ACC112 (cell line): ENCODE results near the gene HIC2.
"Not testable (repeated sequence)": the region's sequence is repeated elsewhere in the genome, so short reads cannot be mapped to it uniquely, and the experiment has no call there.

Experiments used
- H2AFZ ChIP-seq: fragments of 200-600 bp; sonication (generic); one replicate; pipeline ENCODE4 v1.6.0; 2017; ENCODE audit warnings: antibody characterized with exemption, low read length; ENCODE audit not compliant: unreplicated experiment
- H3K27ac ChIP-seq: fragments of 200-600 bp; sonication (generic); 2 replicates; pipeline ENCODE4 v1.5.1; 2014; ENCODE audit warnings: low read depth, mild to moderate bottlenecking, antibody characterized with exemption, low read length, moderate library complexity
- H3K27me3 ChIP-seq: fragments of 200-600 bp; sonication (generic); 2 replicates; pipeline ENCODE4 v1.6.1; 2014; ENCODE audit warnings: mild to moderate bottlenecking, antibody characterized with exemption, low read length, moderate library complexity, mixed read lengths; ENCODE audit not compliant: insufficient read depth
- H3K36me3 ChIP-seq: fragments of 200-600 bp; sonication (generic); 2 replicates; pipeline ENCODE4 v1.6.1; 2016; ENCODE audit warnings: mild to moderate bottlenecking, antibody characterized with exemption, low read length, moderate library complexity, mixed read lengths; ENCODE audit not compliant: insufficient read depth
- H3K4me1 ChIP-seq: fragments of 200-600 bp; sonication (generic); one replicate; pipeline ENCODE4 v1.6.1; 2016; ENCODE audit warnings: low read length, mixed read lengths; ENCODE audit not compliant: insufficient read depth, unreplicated experiment, control insufficient read depth
- H3K4me3 ChIP-seq: fragments of 200-600 bp; sonication (generic); 2 replicates; pipeline ENCODE4 v1.5.1; 2014; ENCODE audit warnings: mild to moderate bottlenecking, low read depth, low read length
- H3K79me2 ChIP-seq: fragments of 200-600 bp; sonication (generic); one replicate; pipeline ENCODE4 v1.6.0; 2016; ENCODE audit warnings: low read length; ENCODE audit not compliant: control insufficient read depth, unreplicated experiment, insufficient read depth

HIC2 gene

DNA sequence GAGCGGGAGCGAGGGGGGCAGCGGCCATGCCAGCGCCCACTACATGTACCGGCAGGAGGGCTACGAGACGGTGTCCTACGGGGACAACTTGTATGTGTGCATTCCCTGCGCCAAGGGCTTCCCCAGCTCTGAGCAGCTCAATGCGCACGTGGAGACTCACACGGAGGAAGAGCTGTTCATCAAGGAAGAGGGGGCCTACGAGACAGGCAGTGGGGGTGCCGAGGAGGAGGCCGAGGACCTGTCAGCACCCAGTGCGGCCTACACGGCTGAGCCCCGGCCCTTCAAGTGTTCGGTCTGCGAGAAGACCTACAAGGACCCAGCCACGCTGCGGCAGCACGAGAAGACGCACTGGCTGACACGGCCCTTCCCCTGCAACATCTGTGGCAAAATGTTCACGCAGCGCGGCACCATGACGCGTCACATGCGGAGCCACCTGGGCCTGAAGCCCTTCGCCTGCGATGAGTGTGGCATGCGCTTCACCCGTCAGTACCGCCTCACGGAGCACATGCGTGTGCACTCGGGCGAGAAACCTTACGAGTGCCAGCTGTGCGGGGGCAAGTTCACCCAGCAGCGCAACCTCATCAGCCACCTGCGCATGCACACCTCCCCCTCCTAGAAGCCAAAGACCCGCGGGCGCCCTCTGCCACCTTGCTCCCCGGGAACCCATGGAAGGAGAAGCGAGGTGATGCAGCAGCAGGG lies 29.1 kb downstream of the HIC2 start:
- no peak overlapping the region for H2AFZ ChIP-seq
- H3K27ac ChIP-seq: no peak overlapping the region
- no peak overlapping the region for H3K4me3 ChIP-seq
- H3K79me2 ChIP-seq: no peaks in the 10 kb centered on the region
- no peaks in the 10 kb centered on the region for H3K4me1 ChIP-seq
- H3K36me3 ChIP-seq: no peaks in the 10 kb centered on the region
- no peaks in the 10 kb centered on the region for H3K27me3 ChIP-seq

DNA sequence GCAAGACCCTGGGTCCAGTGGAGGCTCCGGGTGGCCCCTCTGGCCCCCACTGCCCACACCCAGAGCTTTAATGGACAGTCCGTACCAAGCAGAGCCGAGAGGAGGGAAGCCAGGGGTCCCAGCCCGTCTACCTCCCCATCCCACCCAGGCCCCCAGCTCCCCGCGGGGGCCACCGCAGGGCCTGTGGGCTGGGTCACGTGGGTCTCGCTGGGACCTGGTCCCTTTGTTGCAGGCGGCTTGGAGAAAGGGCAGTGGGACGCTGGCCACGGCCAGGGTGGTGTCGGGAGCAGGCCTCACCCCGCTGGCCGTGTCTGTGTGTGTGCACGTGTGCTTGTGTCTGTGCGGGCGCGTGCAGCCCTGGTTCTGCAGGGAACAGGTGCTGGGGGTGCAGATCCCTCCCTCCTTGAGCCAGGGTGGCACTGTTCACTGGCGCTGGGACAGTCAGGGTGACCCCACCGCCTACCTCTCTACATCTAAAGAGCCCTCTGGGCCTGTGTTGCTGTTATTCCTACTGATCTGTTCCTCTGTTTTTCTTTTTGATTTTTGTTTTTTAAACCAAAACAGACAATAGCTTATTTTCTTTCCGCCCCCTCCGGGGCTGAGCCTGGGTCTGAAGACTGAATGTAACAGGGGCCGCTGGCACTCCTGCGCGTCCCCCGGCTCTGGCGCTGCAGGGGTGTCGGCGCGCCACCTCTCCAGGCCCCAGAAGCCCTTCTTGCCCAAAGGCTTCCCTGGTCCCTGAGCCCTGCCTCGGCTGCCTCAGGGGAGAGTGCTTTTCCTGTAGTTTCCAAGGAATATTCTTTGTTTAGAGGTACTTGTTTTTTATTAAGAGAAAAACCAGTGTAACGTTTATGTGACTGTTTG lies 29.9 kb downstream of the HIC2 start:
- Histone ChIP-seq H3K27ac (no peak overlapping the region), H3K4me1 (no peaks in the 10 kb centered on the region)

DNA sequence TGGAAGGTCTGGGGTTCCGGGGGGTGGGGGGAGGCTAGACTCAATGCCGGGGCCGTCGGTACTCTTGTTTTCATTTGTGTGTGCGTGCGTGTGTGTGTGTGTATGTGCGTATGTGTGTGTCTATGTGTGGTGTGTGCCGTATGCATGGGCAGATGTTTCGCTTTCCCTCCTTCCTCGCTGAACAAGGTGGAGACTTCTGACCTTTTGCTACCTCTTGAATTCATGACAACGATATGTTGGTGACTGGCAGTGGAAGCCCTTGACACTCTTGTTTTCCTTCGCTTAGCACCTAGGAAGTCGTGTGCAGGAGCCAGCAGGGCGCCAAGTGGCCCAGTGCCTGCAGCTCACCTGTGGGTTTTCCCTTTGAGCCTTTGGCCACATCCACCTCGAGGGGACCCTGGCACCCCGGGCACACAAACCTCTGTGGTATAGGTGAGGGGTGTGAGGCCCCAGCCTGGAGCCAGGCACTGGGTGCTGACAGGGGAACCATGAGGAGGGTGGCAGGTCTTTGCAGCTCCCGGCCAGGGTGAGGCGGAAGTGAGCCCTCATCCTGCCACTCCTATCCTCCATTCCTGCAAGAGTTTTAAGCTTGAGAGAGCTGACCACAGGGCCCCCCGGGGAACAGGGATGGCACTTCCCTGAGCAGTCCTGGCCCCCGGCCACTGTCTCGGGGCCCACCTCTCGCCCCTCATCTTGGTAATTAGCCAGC lies 30.7 kb downstream of the HIC2 start:
- H3K27me3 ChIP-seq: no peaks in the 10 kb centered on the region
- H3K79me2 ChIP-seq: no peaks in the 10 kb centered on the region
- no peak overlapping the region for H2AFZ ChIP-seq
- H3K36me3 ChIP-seq: no peaks in the 10 kb centered on the region
- H3K4me1 ChIP-seq: no peaks in the 10 kb centered on the region
- no peak overlapping the region for H3K27ac ChIP-seq
- no peak overlapping the region for H3K4me3 ChIP-seq

More for the DNA sequence above, 29.9 kb downstream of the HIC2 start:
- Histone ChIP-seq H3K79me2 (no peaks in the 10 kb centered on the region), H3K4me3 (no peak overlapping the region), H3K36me3 (no peaks in the 10 kb centered on the region), H2AFZ (no peak overlapping the region), H3K27me3 (no peaks in the 10 kb centered on the region)

DNA sequence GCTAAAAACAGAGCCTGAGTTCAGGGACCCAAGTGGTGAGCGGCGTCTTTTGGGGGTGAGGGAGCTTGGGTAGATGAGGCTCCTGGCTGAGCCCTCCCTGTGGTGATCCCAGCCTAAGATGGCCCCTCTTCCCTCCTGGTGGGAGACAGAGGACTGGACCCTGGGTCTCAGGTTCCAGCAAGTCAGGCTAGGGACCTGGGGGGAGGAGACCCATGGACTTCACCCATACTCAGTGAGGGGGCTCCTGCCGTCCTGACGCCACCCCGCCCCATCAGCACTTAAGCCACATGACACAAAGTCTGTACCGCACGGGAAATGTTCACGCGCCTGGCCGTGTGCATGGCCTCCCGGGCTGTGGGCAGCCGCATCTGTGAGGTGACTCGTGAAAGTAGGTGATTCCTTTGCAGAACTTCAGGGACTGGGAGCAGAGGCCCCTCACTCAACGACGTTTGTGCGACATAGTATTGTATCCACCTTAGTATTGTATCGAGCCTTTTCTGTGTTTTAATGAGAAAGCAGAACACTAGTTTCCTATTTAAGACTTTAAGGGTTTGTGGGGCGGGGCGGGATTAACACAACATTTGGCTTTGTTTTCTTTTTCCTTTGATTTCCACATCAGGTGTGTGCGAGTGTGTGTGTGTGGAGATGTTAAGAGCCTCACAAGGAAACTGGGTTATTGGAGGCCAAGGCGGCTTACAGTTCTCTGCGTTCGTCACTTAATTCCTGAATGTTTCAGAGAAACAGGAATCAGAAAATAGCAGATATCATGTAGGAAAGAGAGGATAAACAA lies 31.7 kb downstream of the HIC2 start:
- Histone ChIP-seq H3K4me1 (no peaks in the 10 kb centered on the region), H3K36me3 (no peaks in the 10 kb centered on the region)

DNA sequence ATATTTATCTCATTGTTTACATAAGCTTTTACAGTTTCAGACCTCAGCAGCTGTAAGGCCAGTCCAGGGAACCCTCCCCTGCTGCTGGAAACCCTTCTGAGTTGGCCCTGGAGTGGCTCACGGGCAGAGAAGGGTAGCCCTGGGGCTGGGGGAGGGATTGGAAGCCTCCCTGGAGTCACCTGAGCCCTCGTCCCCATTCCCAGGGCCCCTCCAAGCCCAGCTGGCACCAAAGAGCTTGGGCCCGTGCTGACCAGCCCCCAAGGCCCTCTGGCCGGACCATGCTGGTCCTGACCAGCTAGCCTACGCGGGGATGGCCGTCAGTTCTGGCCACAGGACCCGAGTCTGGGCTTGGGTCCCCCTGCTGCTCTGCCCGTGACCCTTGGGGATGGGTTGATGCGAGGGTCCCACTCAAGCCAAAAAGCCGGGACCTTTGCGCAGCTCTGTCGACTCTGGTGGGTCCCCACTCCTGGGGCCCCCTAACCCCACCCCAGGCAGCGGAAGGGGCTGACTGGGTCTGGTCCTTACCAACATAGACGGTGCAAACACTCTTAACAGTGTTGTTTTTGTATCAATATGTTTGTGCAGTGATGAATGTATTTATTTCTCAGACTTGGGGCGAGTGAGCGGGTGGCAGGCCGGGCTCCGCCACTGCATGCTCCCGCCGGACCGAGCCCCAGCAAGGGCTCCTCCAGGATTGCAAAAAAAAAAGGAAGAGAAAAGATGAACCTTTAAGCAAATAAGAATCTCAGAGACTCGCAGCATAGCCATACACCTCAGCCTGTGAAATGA lies 32.6 kb downstream of the HIC2 start:
- no peaks in the 10 kb centered on the region for H3K4me1 ChIP-seq

More for the DNA sequence above, 31.7 kb downstream of the HIC2 start:
- Histone ChIP-seq H3K79me2 (no peaks in the 10 kb centered on the region), H3K4me3 (no peak overlapping the region), H3K27me3 (no peaks in the 10 kb centered on the region), H3K27ac (no peak overlapping the region), H2AFZ (no peak overlapping the region)

DNA sequence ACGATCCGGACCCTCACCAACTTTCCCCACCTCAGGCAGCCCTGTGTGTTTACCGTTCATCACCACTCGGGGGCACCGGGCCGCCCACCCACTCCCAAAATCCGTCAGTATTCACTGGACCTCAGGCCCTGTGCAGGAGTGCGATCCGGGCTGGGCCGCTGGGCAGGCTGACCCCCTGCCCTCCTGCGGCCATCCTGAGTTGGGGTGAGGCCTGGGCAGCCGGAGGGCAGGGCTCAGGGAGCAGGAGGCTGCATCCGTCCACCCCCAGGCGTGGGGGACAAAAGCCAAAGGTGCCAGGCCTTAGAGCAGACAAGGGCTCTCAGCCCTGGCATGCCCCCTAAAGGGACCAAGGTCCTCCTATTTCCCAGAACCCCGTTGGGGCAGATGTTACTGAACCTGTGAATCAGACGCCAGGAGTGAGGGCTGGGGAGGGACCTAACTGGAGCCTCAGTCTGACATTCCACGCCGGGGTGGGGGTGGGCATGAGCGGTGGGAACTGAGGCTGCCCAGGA lies 33.2 kb downstream of the HIC2 start:
- no peaks in the 10 kb centered on the region for H3K36me3 ChIP-seq
- no peak overlapping the region for H3K27ac ChIP-seq
- H3K4me1 ChIP-seq: no peaks in the 10 kb centered on the region
- no peaks in the 10 kb centered on the region for H3K27me3 ChIP-seq
- H3K79me2 ChIP-seq: no peaks in the 10 kb centered on the region
- H2AFZ ChIP-seq: no peak overlapping the region
- H3K4me3 ChIP-seq: no peak overlapping the region

More for the DNA sequence above, 32.6 kb downstream of the HIC2 start:
- H3K79me2 ChIP-seq: no peaks in the 10 kb centered on the region
- H3K27ac ChIP-seq: no peak overlapping the region
- no peaks in the 10 kb centered on the region for H3K36me3 ChIP-seq
- no peaks in the 10 kb centered on the region for H3K27me3 ChIP-seq
- no peak overlapping the region for H3K4me3 ChIP-seq
- no peak overlapping the region for H2AFZ ChIP-seq

DNA sequence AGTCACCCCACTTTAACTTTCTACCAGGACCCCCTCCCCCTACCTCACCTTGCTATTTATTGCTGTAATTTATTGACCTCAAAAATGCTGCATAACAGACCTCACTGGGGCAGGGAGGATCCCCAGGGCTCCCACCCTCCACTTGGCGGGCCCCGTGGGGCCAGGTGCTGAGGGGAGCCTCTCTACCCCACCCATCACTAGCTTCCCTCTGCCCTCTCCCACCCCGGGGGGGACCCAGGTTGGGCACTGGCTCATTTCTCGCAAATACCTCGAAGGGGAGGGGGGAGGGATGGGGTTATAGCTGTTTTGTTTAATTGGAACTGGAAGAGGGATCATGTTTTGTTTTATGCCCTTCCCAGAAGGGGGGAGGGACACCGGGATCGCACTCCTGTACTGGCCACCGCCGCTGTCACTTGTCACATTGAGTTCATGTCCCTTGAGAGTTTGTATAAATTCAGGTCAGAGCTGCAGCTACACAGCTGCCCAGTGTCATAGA lies 33.7 kb downstream of the HIC2 start:
- no peak overlapping the region for H2AFZ ChIP-seq
- no peaks in the 10 kb centered on the region for H3K79me2 ChIP-seq
- H3K36me3 ChIP-seq: no peaks in the 10 kb centered on the region
- no peak overlapping the region for H3K27ac ChIP-seq
- no peaks in the 10 kb centered on the region for H3K27me3 ChIP-seq
- no peak overlapping the region for H3K4me3 ChIP-seq
- no peaks in the 10 kb centered on the region for H3K4me1 ChIP-seq

DNA sequence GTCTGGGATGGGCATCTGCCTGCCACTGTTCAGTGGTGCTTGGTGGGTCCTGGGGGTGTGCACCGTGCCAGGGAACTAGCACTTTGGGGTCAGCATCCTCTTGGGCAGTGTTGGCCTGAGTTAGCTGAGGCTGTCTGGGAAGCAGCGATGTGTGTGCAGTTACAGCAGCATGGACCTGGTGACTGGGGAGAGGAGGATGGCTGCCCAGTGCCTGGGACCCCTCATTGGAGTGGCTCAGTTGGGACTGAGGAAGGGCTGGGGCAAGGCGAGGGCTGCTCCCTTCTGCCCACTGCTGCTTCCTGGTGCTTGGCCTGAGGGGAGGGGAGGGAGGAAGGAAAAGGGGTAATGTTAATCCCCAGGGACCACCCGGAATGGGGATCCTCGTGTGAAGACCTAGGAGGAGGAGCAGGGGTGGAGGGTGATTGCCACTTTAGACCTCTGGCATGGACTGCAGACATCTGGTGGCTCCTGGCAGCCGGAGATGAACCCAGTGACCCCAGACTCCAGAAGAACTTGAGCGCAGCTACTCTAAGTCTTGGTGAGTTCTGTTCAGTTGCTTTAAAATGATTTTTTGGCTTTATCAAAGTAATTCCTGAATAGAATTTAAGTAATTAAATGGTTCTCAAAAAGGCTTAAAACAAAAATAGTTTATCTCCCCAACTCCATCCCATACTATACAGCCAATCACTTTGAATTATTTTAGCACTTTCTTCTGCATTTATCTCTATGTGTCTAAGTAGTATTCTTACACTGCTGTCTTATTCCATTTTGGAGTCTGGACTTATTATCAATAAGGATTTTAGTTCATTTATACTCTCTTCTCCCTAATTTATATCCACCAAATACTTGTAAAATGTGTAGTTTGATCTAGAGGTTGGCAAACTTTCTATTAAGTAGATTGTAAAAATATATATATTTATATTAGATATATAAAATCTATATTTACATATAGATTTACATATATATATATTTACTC lies 34.7 kb downstream of the HIC2 start:
- Histone ChIP-seq H3K27ac (no peak overlapping the region), H3K79me2 (no peaks in the 10 kb centered on the region), H3K27me3 (no peaks in the 10 kb centered on the region), H3K36me3 (no peaks in the 10 kb centered on the region), H3K4me3 (no peak overlapping the region), H3K4me1 (no peaks in the 10 kb centered on the region), H2AFZ (no peak overlapping the region)

DNA sequence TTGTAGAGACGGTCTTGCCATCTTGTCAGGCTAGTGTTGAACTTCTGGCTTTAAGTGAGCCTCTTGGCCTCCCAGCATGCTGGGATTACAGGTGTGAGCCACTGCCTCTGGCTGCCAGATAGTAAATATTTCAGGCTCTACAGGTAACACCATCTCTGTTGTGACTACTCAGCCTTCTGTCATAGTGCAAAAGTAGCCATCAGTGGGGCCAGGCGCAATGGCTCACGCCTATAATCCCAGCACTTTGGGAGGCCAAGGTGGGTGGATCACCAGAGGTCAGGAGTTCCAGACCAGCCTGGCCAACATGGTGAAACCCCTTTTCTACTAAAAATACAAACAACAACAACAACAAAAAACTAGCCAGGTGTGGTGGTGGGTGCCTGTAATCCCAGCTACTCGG lies 35.5 kb downstream of the HIC2 start:
- H2AFZ ChIP-seq, H3K4me1 ChIP-seq, H3K4me3 ChIP-seq, H3K36me3 ChIP-seq, H3K27me3 ChIP-seq, H3K79me2 ChIP-seq, H3K27ac ChIP-seq: not testable (repeated sequence)
